Measurements from ENCODE around the gene SPINK1.

DNA sequence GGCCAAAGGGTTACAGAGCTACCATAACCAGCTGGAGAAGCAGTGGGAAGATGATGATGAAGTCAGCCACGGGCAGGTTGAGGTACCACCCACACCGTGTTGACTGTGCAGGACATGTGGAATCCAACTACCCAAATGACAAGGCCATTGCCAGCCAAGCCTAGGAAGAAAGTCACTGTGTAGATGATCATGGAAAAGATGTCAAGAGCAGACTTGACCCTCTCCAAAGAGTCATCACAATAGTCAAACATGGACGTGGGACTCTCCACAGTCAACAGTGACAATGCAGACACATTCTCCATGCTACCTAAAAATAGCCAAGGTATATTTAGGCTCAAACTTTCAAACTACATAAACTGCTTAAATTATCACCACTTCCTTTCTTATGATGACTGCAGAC is 20.9 kb upstream of the SPINK1 start:
- TF ChIP-seq, protein P1, sequence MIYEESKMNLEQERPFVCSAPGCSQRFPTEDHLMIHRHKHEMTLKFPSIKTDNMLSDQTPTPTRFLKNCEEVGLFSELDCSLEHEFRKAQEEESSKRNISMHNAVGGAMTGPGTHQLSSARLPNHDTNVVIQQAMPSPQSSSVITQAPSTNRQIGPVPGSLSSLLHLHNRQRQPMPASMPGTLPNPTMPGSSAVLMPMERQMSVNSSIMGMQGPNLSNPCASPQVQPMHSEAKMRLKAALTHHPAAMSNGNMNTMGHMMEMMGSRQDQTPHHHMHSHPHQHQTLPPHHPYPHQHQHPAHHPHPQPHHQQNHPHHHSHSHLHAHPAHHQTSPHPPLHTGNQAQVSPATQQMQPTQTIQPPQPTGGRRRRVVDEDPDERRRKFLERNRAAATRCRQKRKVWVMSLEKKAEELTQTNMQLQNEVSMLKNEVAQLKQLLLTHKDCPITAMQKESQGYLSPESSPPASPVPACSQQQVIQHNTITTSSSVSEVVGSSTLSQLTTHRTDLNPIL (CRISPR knock-in tag; IDR thresholded peaks at IDR 0.05; ENCODE audit: low read depth) = no peak
- TF ChIP-seq ZNF70 (CRISPR knock-in tag; IDR thresholded peaks at IDR 0.05) = no peak
- TF ChIP-seq ZFP30 (CRISPR knock-in tag; IDR thresholded peaks at IDR 0.05) = no peak
- TF ChIP-seq, protein P2, sequence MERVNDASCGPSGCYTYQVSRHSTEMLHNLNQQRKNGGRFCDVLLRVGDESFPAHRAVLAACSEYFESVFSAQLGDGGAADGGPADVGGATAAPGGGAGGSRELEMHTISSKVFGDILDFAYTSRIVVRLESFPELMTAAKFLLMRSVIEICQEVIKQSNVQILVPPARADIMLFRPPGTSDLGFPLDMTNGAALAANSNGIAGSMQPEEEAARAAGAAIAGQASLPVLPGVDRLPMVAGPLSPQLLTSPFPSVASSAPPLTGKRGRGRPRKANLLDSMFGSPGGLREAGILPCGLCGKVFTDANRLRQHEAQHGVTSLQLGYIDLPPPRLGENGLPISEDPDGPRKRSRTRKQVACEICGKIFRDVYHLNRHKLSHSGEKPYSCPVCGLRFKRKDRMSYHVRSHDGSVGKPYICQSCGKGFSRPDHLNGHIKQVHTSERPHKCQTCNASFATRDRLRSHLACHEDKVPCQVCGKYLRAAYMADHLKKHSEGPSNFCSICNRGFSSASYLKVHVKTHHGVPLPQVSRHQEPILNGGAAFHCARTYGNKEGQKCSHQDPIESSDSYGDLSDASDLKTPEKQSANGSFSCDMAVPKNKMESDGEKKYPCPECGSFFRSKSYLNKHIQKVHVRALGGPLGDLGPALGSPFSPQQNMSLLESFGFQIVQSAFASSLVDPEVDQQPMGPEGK (CRISPR knock-in tag; IDR thresholded peaks at IDR 0.05; ENCODE audit: borderline replicate concordance) = no peak
- TF ChIP-seq GLIS3 (CRISPR knock-in tag; IDR thresholded peaks at IDR 0.05) = no peak
- TF ChIP-seq CSDC2 (CRISPR knock-in tag; IDR thresholded peaks at IDR 0.05) = no peak
- TF ChIP-seq BACH2 (CRISPR knock-in tag; IDR thresholded peaks at IDR 0.05; ENCODE audit: borderline replicate concordance) = no peak

All from SK-N-SH treated with all-trans-retinoic acid at 6 μM for 48 hours (cell line).